Neuronal stem cell (in vitro differentiated cells): ENCODE measurements around the gene ZNF436.
A peak's percentile ranks its signal among the peaks of the same experiment; 100 is the strongest.

Experiments used
- DNase-seq: peaks from one replicate; pipeline ENCODE4 v3.0.0-alpha.2; 2013; ENCODE audit warnings: low spot score
- H2AFZ ChIP-seq: one replicate; pipeline ENCODE4 v1.6.1; 2013; ENCODE audit warnings: mild to moderate bottlenecking, low read length, inconsistent platforms
- H2AK5ac ChIP-seq: 2 replicates; pipeline ENCODE4 v1.6.1; 2013; ENCODE audit warnings: low read depth, mild to moderate bottlenecking, inconsistent platforms, low read length, moderate library complexity, mixed read lengths
- H2BK120ac ChIP-seq: 2 replicates; pipeline ENCODE4 v1.6.1; 2013; ENCODE audit warnings: low read depth, mild to moderate bottlenecking, inconsistent platforms, low read length, moderate library complexity, mixed read lengths
- H2BK12ac ChIP-seq: one replicate; pipeline ENCODE4 v1.6.1; 2013; ENCODE audit warnings: low read length, inconsistent platforms
- H2BK15ac ChIP-seq: 2 replicates; pipeline ENCODE4 v1.6.1; 2013; ENCODE audit warnings: mild to moderate bottlenecking, low read length, inconsistent platforms, mixed read lengths
- H2BK5ac ChIP-seq: one replicate; pipeline ENCODE4 v1.6.1; 2013; ENCODE audit warnings: inconsistent platforms, mild to moderate bottlenecking, low read length, moderate library complexity
- H3K14ac ChIP-seq: one replicate; pipeline ENCODE4 v1.6.1; 2013; ENCODE audit warnings: low read length, inconsistent platforms
- H3K18ac ChIP-seq: 2 replicates; pipeline ENCODE4 v1.6.1; 2013; ENCODE audit warnings: low read length, inconsistent platforms
- H3K23ac ChIP-seq: 2 replicates; pipeline ENCODE4 v1.6.1; 2013; ENCODE audit warnings: low read depth, mild to moderate bottlenecking, mixed read lengths, low read length, inconsistent platforms; ENCODE audit not compliant: poor library complexity
- H3K27ac ChIP-seq: replicated peaks from 3 replicates; pipeline ENCODE4 v1.5.1; 2013; ENCODE audit warnings: low read length, inconsistent platforms
- H3K27me3 ChIP-seq, 3 experiments: 2 replicates each; pipeline ENCODE4 v1.6.1; 2013; ENCODE audit warnings: low read length in 3 of 3, mild to moderate bottlenecking in 2 of 3, inconsistent platforms in 1 of 3, low read depth in 1 of 3, mixed read lengths in 1 of 3, moderate library complexity in 1 of 3; ENCODE audit not compliant: control insufficient read depth in 3 of 3, insufficient read depth in 3 of 3
- H3K36me3 ChIP-seq, 2 donors: replicated peaks in 1 of 2; 2 replicates each; pipeline ENCODE4 v1.6.1; 2013; ENCODE audit warnings: low read length in 2 of 2; ENCODE audit not compliant: control insufficient read depth in 2 of 2, insufficient read depth in 2 of 2
- H3K4ac ChIP-seq: 2 replicates; pipeline ENCODE4 v1.6.1; 2013; ENCODE audit warnings: inconsistent platforms, mild to moderate bottlenecking, low read length, moderate library complexity
- H3K4me1 ChIP-seq, 2 donors: 1 replicate in 1 of 2; 2 replicates in 1 of 2; pipeline ENCODE4 v1.6.1; 2013; ENCODE audit warnings: low read length in 2 of 2, low read depth in 1 of 2; ENCODE audit not compliant: control insufficient read depth in 2 of 2, insufficient read depth in 1 of 2
- H3K4me2 ChIP-seq: one replicate; pipeline ENCODE4 v1.6.1; 2013; ENCODE audit warnings: mild to moderate bottlenecking, low read length, inconsistent platforms; ENCODE audit not compliant: insufficient read depth, poor library complexity, severe bottlenecking
- H3K4me3 ChIP-seq, 2 donors: 2 replicates each; pipeline ENCODE4 v1.5.1; 2013; ENCODE audit warnings: low read length in 2 of 2, mild to moderate bottlenecking in 2 of 2, inconsistent platforms in 1 of 2, moderate library complexity in 1 of 2
- H3K79me1 ChIP-seq: one replicate; pipeline ENCODE4 v1.6.1; 2013; ENCODE audit warnings: low read depth, mild to moderate bottlenecking, inconsistent platforms, low read length, moderate library complexity
- H3K9ac ChIP-seq: one replicate; pipeline ENCODE4 v1.6.1; 2013; ENCODE audit warnings: mild to moderate bottlenecking, low read depth, low read length, inconsistent platforms; ENCODE audit not compliant: poor library complexity
- H3K9me3 ChIP-seq, 2 donors: replicated peaks in 1 of 2; 2 replicates each; pipeline versions ENCODE3 to v1.6.1; 2013; ENCODE audit warnings: low read length in 2 of 2, mild to moderate bottlenecking in 2 of 2, inconsistent platforms in 1 of 2, low read depth in 1 of 2, mixed read lengths in 1 of 2, moderate library complexity in 1 of 2; ENCODE audit not compliant: control insufficient read depth in 2 of 2, insufficient read depth in 1 of 2
- H4K8ac ChIP-seq: one replicate; pipeline ENCODE4 v1.6.1; 2013; ENCODE audit warnings: low read depth, mild to moderate bottlenecking, inconsistent platforms, low read length, moderate library complexity
- H4K91ac ChIP-seq: one replicate; pipeline ENCODE4 v1.6.1; 2013; ENCODE audit warnings: low read length, low read depth, mild to moderate bottlenecking, inconsistent platforms; ENCODE audit not compliant: poor library complexity
- WGBS, 2 donors: extraction: QIAGEN DNeasy Blood & Tissue Kit; methylation state at CpG; one replicate each; pipeline ENCODE4 v1.1.7; 2013; ENCODE audit warnings: missing lambda C conversion rate in 2 of 2, mixed read lengths in 1 of 2; ENCODE audit not compliant: insufficient read length in 2 of 2, insufficient replicate concordance in 1 of 2; ENCODE audit errors: extremely low coverage in 2 of 2; 5-methylcytosine and 5-hydroxymethylcytosine counted together

The ZNF436 gene

DNA sequence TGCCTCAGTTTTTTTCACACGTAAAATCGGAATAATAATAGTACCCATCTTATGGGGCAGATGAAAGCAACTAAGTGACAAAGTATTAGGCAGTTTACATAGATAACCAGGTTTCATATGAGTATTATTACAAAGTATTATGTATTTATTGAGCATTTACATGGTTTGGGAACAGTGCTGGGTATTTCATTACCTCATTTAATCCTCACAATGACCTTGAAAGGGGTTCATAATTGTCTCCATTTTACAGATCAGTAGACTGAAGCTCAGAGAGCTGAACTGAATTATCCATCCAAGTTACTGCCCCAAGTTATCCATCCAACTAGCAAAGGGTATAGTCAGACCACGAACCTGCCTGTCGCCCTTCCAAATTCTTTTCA lies 33.7 kb upstream of the ZNF436 start:
- Histone ChIP-seq H2BK12ac (no peak overlapping the region), H3K23ac (no peak overlapping the region), H3K4me3 (no peak overlapping the region), H3K14ac (no peak overlapping the region), H2AFZ (peak overlapping the region; percentile 89), H3K4me2 (no peak overlapping the region), H3K4me1 (peaks cover 6 to 8% of the 10 kb centered on the region in 2 donors), H4K91ac (no peak overlapping the region), H3K36me3 (no peaks in the 10 kb centered on the region), H3K4ac (no peak overlapping the region), H3K79me1 (no peaks in the 10 kb centered on the region), H3K18ac (no peak overlapping the region), H2BK15ac (no peak overlapping the region), H2AK5ac (no peak overlapping the region), H2BK120ac (no peak overlapping the region), H3K27ac (no peak overlapping the region), H2BK5ac (no peak overlapping the region), H4K8ac (no peak overlapping the region), H3K27me3 (peaks cover 0 to 2% (median 0%) of the 10 kb centered on the region in 3 experiments), H3K9me3 (no peaks in the 10 kb centered on the region), H3K9ac (peak overlapping the region; percentile 26)
- no peak for DNase-seq
- no CpG with 5 or more reads among the region's 4 CpGs for WGBS, 2 donors

DNA sequence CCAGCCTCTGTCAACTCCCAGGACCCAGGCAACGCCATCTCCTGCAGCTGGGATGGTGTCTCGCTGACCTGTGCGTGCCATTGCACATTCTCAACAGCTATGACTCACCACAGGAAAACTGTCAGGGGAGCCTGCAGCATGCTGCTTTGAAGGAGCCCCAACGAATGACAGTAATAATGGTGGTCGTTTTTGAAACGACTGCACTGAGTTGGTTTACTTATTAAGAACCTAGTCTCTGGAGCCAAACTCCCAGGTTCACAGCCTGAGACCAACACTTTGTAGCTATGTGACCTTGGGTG lies 33.4 kb upstream of the ZNF436 start:
- Histone ChIP-seq H4K91ac (no peak overlapping the region), H3K9me3 (no peaks in the 10 kb centered on the region), H3K23ac (no peak overlapping the region), H3K4me3 (no peak overlapping the region), H3K9ac (no peak overlapping the region), H2BK5ac (no peak overlapping the region), H4K8ac (no peak overlapping the region), H2AFZ (peak overlapping the region; percentile 55), H2BK12ac (no peak overlapping the region), H3K4me2 (no peak overlapping the region), H3K27ac (no peak overlapping the region), H3K27me3 (peaks cover 0 to 2% (median 0%) of the 10 kb centered on the region in 3 experiments), H3K79me1 (no peaks in the 10 kb centered on the region), H2BK15ac (no peak overlapping the region), H3K4me1 (peaks cover 6 to 8% of the 10 kb centered on the region in 2 donors), H3K4ac (no peak overlapping the region), H3K36me3 (no peaks in the 10 kb centered on the region), H2BK120ac (no peak overlapping the region), H3K14ac (no peak overlapping the region), H2AK5ac (no peak overlapping the region), H3K18ac (no peak overlapping the region)
- no peak for DNase-seq
- no CpG with 5 or more reads among the region's 6 CpGs for WGBS, 2 donors

DNA sequence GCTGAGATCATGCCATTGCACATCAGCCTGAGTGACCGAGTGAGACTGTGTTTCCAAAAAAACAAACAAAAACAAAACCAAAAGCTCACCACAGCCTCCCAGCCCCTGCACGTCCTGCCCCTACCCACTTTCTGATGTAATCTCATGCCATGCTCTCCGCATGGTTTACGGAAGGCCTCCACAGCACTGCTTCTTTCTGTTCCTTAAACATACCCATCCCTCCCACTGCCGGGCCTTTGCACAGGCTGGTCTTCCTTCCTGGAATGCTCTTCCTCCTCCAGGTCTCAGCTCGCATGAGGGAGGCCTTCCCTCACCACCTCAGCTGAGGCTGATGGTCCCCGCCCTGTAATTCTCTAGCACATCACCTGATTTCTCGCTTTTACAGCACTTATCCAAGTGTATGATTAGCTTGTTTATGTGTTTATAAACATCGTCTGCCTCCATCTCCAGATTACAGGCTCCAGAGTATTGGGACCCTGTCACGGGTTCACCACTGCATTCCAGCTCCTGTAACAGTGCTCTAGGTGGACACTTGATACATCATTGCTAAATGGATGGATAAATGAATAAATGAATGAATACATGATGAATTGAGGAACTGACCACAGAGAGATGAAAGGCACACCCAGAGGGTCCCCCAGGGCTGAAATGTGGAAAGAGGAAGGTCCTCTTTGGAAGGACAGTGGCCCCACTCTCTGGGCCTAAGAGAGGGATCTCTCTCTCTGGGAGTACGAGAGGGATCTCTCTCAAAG lies 32.8 kb upstream of the ZNF436 start:
- Histone ChIP-seq H3K4me3 (peak overlapping the region in 1 of 2 donors; percentile 41), H3K27ac (no peak overlapping the region), H2AK5ac (no peak overlapping the region), H3K9ac (no peak overlapping the region), H3K23ac (no peak overlapping the region), H3K27me3 (peaks cover 0 to 2% (median 0%) of the 10 kb centered on the region in 3 experiments), H3K4ac (no peak overlapping the region), H3K18ac (no peak overlapping the region), H2BK12ac (no peak overlapping the region), H4K91ac (no peak overlapping the region), H2BK5ac (no peak overlapping the region), H3K36me3 (no peaks in the 10 kb centered on the region), H3K14ac (no peak overlapping the region), H3K4me1 (peaks cover 6 to 8% of the 10 kb centered on the region in 2 donors), H3K4me2 (no peak overlapping the region), H4K8ac (no peak overlapping the region), H2BK15ac (no peak overlapping the region), H2BK120ac (no peak overlapping the region), H3K79me1 (no peaks in the 10 kb centered on the region), H3K9me3 (no peaks in the 10 kb centered on the region), H2AFZ (peak overlapping the region; percentile 55)
- no CpG with 5 or more reads among the region's 11 CpGs for WGBS, 2 donors
- no peak for DNase-seq

DNA sequence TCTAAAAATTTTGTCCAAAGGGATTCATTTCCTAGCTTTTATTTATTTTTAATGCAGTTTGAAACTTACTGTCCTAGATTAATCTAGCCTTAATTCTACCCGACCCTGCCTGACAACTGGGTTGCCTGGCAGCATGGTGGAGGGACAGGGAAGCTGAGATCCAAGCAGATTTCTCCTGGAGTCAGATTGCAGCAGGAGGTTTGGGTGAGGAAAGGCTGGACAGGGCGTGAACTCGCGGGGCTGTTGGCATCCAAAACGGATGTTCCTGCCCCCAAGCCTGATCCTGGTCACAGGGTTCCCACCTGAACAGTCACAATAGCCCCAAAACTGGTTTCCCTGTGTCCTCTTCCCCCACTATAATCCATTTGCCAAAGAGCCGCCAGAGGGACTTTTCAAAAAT lies 31.7 kb upstream of the ZNF436 start:
- no peak overlapping the region for H2BK12ac ChIP-seq
- no peak overlapping the region for H4K8ac ChIP-seq
- H2AK5ac ChIP-seq = no peak overlapping the region
- no peak overlapping the region for H3K14ac ChIP-seq
- H3K4ac ChIP-seq = no peak overlapping the region
- no peaks in the 10 kb centered on the region for H3K9me3 ChIP-seq
- peaks cover 6 to 8% of the 10 kb centered on the region in 2 donors for H3K4me1 ChIP-seq
- peaks cover 0 to 2% (median 0%) of the 10 kb centered on the region in 3 experiments for H3K27me3 ChIP-seq
- H3K36me3 ChIP-seq = no peaks in the 10 kb centered on the region
- H2AFZ ChIP-seq = no peak overlapping the region
- no peaks in the 10 kb centered on the region for H3K79me1 ChIP-seq
- no peak overlapping the region for H3K18ac ChIP-seq
- no peak overlapping the region for H3K9ac ChIP-seq
- H3K4me2 ChIP-seq = no peak overlapping the region
- H3K23ac ChIP-seq = no peak overlapping the region
- H3K27ac ChIP-seq = no peak overlapping the region
- DNase-seq = no peak
- H3K4me3 ChIP-seq = no peak overlapping the region
- H2BK120ac ChIP-seq = no peak overlapping the region
- WGBS, 2 donors = no CpG with 5 or more reads among the region's 6 CpGs
- peak overlapping the region; percentile 75 for H2BK15ac ChIP-seq
- H4K91ac ChIP-seq = no peak overlapping the region
- no peak overlapping the region for H2BK5ac ChIP-seq
